SK-N-MC (cell line): ENCODE data around the gene NSL1.

ENCODE experiments used
- DNase-seq: peaks from one replicate; pipeline ENCODE4 v3.0.0-alpha.2; 2011; ENCODE audit warnings: low read depth, low spot score
- H3K27ac ChIP-seq: fragments of 200-600 bp; sonication (generic); 2 replicates; pipeline ENCODE4 v1.5.1; 2016; ENCODE audit warnings: mixed run types
- H3K36me3 ChIP-seq: fragments of 200-600 bp; sonication (generic); 2 replicates; pipeline ENCODE4 v1.6.1; 2017; ENCODE audit warnings: antibody characterized with exemption, low read length, mixed read lengths; ENCODE audit not compliant: insufficient read depth
- H3K4me3 ChIP-seq: fragments of 200-600 bp; sonication (generic); 2 replicates; pipeline ENCODE4 v1.5.1; 2016
- H3K9ac ChIP-seq: fragments of 200-600 bp; sonication (generic); 2 replicates; pipeline ENCODE4 v1.8.0; 2017; ENCODE audit warnings: mixed run types, mixed read lengths; ENCODE audit not compliant: insufficient read length
- H3K9me3 ChIP-seq: fragments of 200-600 bp; sonication (generic); 2 replicates; pipeline ENCODE4 v1.6.1; 2017; ENCODE audit warnings: low read depth, mild to moderate bottlenecking, antibody characterized with exemption, low read length, moderate library complexity, mixed read lengths
- EZH2 ChIP-seq: fragments of 200-600 bp; sonication (generic); IDR thresholded peaks from one replicate; pipeline ENCODE4 v1.6.1; 2017; ENCODE audit warnings: antibody characterized with exemption
- FOXP2 ChIP-seq: optimal IDR thresholded peaks from 2 replicates; pipeline ENCODE3; 2011; ENCODE audit warnings: mild to moderate bottlenecking, moderate library complexity; ENCODE audit not compliant: insufficient read depth; ENCODE audit errors: extremely low read length, control extremely low read depth
- POLR2AphosphoS5 ChIP-seq: IDR thresholded peaks from 2 replicates; pipeline ENCODE4 v1.6.1; 2012; ENCODE audit warnings: mild to moderate bottlenecking, low read depth, low read length, borderline replicate concordance

The NSL1 gene

GRCh38 chr1:212710566-212710965 lies 81.0 kb downstream of the NSL1 start:
- DNase-seq, result no peak
- TF ChIP-seq EZH2 (no peak), POLR2AphosphoS5 (no peak), FOXP2 (no peak)
- H3K27ac ChIP-seq, result no peak overlapping the region
- no peak overlapping the region for H3K9ac ChIP-seq
- H3K4me3 ChIP-seq, result no peak overlapping the region
- no peaks in the 10 kb centered on the region for H3K9me3 ChIP-seq
- H3K36me3 ChIP-seq, result no peaks in the 10 kb centered on the region

DNA sequence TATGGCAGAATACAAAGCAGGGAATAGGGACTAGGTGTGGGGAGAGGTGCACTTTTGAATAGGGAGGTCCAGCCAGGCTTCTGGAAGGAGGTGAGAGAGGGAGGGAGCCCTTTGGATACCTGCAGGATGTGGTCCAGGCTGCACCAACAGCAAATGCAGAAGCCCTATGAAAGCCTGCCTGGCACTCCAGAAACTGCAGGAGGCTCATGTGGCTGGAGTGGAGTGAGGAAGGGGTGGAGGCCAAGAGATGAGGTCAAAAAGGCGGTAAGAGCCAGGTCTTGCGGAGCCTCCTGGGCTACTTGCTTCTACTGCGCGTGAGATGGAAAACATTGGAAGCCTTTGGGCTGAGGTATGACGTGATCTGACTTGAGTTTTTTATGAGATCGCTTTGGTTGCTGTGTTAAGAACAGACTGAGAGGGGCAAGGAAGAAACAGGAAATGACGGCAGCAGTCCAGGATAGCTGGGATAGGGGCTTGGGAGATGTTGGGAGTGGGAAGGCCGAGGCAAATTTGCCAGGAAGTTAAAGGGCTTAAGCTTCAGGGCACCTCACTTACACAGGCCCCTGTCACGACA lies 87.5 kb downstream of the NSL1 start:
- no peak for TF ChIP-seq EZH2
- no peak for TF ChIP-seq POLR2AphosphoS5
- H3K4me3 ChIP-seq, result no peak overlapping the region

DNA sequence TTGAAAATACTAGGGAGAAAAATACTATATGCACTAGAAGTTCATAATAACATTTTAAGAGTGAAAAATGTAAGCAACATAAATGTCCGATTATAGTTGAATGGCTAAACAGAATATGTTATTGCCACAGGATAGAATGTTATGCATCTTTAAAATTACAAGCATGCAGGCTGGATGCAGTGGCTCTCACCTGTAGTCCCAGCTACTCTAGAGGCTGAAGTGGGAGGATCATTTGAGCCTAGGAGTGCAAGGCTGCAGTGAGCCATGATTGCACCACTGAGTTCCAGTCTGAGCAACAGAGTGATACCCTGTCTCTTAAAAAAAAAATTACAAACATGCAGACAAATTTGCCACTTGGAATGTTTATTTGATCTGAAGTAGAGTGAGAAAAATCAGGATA lies 88.9 kb downstream of the NSL1 start:
- H3K27ac ChIP-seq, result no peak overlapping the region
- no peak overlapping the region for H3K4me3 ChIP-seq
- H3K36me3 ChIP-seq, result no peaks in the 10 kb centered on the region
- no peak for TF ChIP-seq POLR2AphosphoS5
- TF ChIP-seq FOXP2, result no peak
- no peak for TF ChIP-seq EZH2
- no peaks in the 10 kb centered on the region for H3K9me3 ChIP-seq
- no peak for DNase-seq
- H3K9ac ChIP-seq, result no peak overlapping the region

More for the DNA sequence above, 87.5 kb downstream of the NSL1 start:
- Histone ChIP-seq H3K9ac (no peak overlapping the region), H3K9me3 (no peaks in the 10 kb centered on the region), H3K27ac (no peak overlapping the region), H3K36me3 (no peaks in the 10 kb centered on the region)
- DNase-seq, result no peak

DNA sequence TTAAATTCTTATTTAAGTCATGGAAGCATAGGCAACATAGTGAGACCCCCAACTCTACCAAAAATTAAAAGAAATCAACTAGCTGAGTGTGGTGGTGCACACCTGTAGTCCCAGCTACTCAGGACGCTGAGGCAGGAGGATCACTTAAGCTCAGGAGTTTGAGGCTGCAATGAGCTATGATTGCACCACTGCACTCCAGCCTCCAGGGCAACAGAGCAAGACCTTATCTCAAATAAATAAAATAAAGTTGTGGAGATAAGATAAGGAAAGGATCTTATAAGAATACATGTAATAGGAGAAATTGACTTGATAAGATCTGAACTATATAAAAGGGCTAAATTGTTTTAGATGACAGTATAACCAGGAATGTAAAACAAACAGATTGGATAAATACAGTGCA lies 89.7 kb downstream of the NSL1 start:
- no peaks in the 10 kb centered on the region for H3K9me3 ChIP-seq
- H3K27ac ChIP-seq, result no peak overlapping the region
- no peak overlapping the region for H3K9ac ChIP-seq
- no peaks in the 10 kb centered on the region for H3K36me3 ChIP-seq
- TF ChIP-seq FOXP2 (no peak), POLR2AphosphoS5 (no peak), EZH2 (no peak)
- no peak for DNase-seq
- no peak overlapping the region for H3K4me3 ChIP-seq

DNA sequence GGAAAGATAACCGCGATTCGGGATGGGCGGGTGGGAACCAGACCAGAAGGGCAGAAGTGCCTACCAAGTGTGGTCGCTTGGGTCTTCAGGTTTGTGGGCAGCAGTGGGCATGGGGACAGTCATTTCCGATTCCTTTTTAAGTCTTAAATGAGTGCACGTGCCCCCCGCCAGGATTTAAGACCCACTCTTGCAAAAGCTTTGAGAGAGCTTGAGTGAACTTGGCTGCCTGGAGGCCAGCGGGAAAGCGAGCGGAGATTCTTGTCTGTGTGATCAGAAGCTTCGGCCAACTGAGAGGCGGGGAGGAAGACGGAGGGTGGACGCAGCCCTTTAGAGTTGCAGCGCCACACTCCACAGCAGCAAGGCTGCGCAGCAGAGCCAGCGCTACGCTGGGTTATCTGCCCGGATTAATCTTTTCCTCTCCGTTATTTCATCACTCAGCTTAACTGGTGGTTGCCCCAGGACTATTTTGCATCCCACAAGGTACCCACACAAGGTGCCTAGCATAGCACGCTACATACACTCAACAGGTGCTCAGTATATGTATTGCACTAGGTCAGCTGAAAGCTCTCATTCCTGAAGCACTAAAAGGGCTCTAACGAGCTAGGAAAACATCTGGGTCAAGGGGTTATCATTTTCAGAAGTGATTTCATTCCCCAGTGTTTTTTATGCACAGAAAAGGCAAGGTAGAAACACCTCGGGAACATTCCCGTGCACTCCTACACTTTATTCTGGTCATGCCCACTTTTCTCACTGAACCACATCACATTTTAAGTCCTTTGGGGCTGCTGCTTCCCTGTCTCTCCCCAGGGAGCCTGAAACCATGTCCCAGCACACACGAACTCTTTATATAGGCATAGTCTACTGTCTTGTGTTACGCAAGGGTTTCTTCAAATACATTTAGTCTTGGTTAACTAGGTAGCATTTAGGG lies 90.4 kb downstream of the NSL1 start:
- DNase-seq, result no peak
- no peak overlapping the region for H3K27ac ChIP-seq
- no peak overlapping the region for H3K9ac ChIP-seq
- no peaks in the 10 kb centered on the region for H3K36me3 ChIP-seq
- H3K4me3 ChIP-seq, result no peak overlapping the region; the same call in 1 of the 2 replicates
- no peaks in the 10 kb centered on the region for H3K9me3 ChIP-seq
- no peak for TF ChIP-seq EZH2
- TF ChIP-seq FOXP2, result no peak
- TF ChIP-seq POLR2AphosphoS5, result no peak

- no peaks in the 10 kb centered on the region for H3K9me3 ChIP-seq
- TF ChIP-seq POLR2AphosphoS5, result no peak
- TF ChIP-seq EZH2, result no peak
- no peak for TF ChIP-seq FOXP2
- peak overlapping the region; percentile 38 for H3K9ac ChIP-seq
- no peaks in the 10 kb centered on the region for H3K36me3 ChIP-seq
- H3K27ac ChIP-seq, result no peak overlapping the region
- peak overlapping the region; percentile 88 for H3K4me3 ChIP-seq
- no peak for DNase-seq
Observed at GRCh38 chr1:212700223-212700891, 91.2 kb downstream of the NSL1 start.

- Histone ChIP-seq H3K9me3 (no peaks in the 10 kb centered on the region), H3K9ac (peak within 1 kb of the TSS; percentile 38), H3K4me3 (peak within 1 kb of the TSS; percentile 88), H3K27ac (no peak within 1 kb of the TSS), H3K36me3 (no peaks in the 10 kb centered on the region)
- no peak for DNase-seq
- TF ChIP-seq FOXP2 (no peak), POLR2AphosphoS5 (no peak), EZH2 (no peak)
Observed at GRCh38 chr1:212699625-212700222, 91.9 kb downstream of the NSL1 start, which contains the start of gene BATF3. Gene BATF3 (minus strand): TSS chr1:212699840. CDS start chr1:212699762, 78 bp downstream.

DNA sequence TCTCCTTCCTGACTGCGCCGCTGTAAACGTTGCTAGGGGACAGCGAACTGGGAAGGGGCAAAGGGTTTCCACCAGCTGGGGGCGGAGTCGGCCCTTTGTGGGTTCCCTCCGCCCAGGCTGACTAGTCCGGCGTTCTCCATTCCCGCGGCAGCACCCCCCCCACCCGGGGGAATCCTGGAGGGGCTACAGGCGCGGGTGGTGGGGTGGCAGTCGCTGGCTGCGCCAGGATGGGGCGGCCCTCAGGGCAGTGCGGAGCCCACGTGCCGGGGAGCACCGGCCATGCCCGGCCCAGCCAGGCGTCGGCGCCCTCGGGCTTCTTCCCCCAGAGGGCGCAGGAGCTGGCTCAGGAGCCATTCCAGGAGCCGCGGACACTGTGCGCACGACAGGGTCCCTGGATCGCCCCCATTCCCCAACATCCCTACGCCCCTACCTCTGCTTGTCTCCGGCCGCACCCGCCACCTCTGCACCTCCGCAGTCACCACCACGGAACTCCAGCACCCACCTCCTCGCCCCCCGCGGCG lies 92.4 kb downstream of the NSL1 start:
- Histone ChIP-seq H3K36me3 (no peaks in the 10 kb centered on the region), H3K9me3 (no peaks in the 10 kb centered on the region), H3K4me3 (peak overlapping the region; percentile 88), H3K27ac (no peak overlapping the region), H3K9ac (no peak overlapping the region)
- DNase-seq, result no peak
- TF ChIP-seq FOXP2, result no peak
- TF ChIP-seq EZH2, result no peak
- TF ChIP-seq POLR2AphosphoS5, result no peak
